Upper lobe of left lung (tissue), 6 donors: ENCODE results near the gene PRSS36. TPM values are rescaled to one million over a fixed set of nuclear protein-coding genes. Genes with fewer than 3 reads are reported as not detected.

ENCODE experiments used
- ATAC-seq, 2 donors: fragments of 200-7000 bp; cut with Tn5 transposase; one replicate each; pipeline ENCODE4 v1.9.1; 2022; ENCODE audit warnings: mild to moderate bottlenecking in 2 of 2, moderate library complexity in 2 of 2; ENCODE audit not compliant: low FRiP score in 2 of 2
- DNase-seq, 2 donors: peaks; one replicate each; pipeline ENCODE4 v3.0.0-alpha.2; 2019 to 2020
- H3K27ac ChIP-seq, 4 donors: fragments of 200-600 bp; sonication (generic); one replicate each; pipeline ENCODE4 v1.5.1; 2016 to 2019
- H3K27me3 ChIP-seq, 4 donors: fragments of 200-600 bp; sonication (generic); one replicate each; pipeline ENCODE4 v1.5.1; 2017 to 2019
- H3K36me3 ChIP-seq, 4 donors: fragments of 200-600 bp; sonication (generic); one replicate each; pipeline ENCODE4 v1.5.1; 2016 to 2019
- H3K4me1 ChIP-seq, 4 donors: fragments of 200-600 bp; sonication (generic); one replicate each; pipeline ENCODE4 v1.5.1; 2018 to 2019
- H3K4me3 ChIP-seq, 4 donors: fragments of 200-600 bp; sonication (generic); one replicate each; pipeline ENCODE4 v1.5.1; 2017 to 2019; ENCODE audit warnings: mild to moderate bottlenecking in 2 of 4, moderate library complexity in 1 of 4
- H3K9me3 ChIP-seq, 4 donors: fragments of 200-600 bp; sonication (generic); one replicate each; pipeline ENCODE4 v1.5.1; 2018 to 2019
- CTCF ChIP-seq, 6 experiments: fragments of 450-650 bp in 4 of 6; fragments of 200-600 bp in 2 of 6; sonication (generic) in 2 of 6; IDR thresholded peaks; one replicate each; pipeline ENCODE4 v1.5.1; 2016 to 2019; ENCODE audit warnings: antibody characterized with exemption in 6 of 6
- EP300 ChIP-seq, 4 donors: sonication (generic); formaldehyde crosslinking; IDR thresholded peaks; one replicate each; pipeline ENCODE4 v1.5.1; 2017; ENCODE audit warnings: antibody characterized with exemption in 4 of 4, control low read depth in 2 of 4
- POLR2A ChIP-seq, 4 donors: fragments of 450-650 bp; IDR thresholded peaks; one replicate each; pipeline ENCODE4 v1.5.1; 2016 to 2017; ENCODE audit warnings: antibody characterized with exemption in 4 of 4, mild to moderate bottlenecking in 2 of 4
- POLR2AphosphoS5 ChIP-seq, 2 donors: sonication (generic); formaldehyde crosslinking; IDR thresholded peaks; one replicate each; pipeline ENCODE4 v1.5.1; 2017; ENCODE audit warnings: antibody characterized with exemption in 2 of 2
- WGBS, 2 donors: methylation state at CpG; one replicate each; pipeline ENCODE4 v1.1.5; 2017 to 2018; 5-methylcytosine and 5-hydroxymethylcytosine counted together
- total RNA-seq, 6 donors: library from RNA; depleted of rRNA in 4 of 6; stranded (reverse); fragments of >200 nt in 4 of 6; gene quantifications; one replicate each; pipeline versions ENCODE4 v1.1.0 to v1.2.1, GENCODE V29; 2016 to 2021
- donor health status: DM: no; HTN: no; CAD: no; lungs with moderate emphysema.
- donor health status: DM: no; HTN: yes; CAD: no; lungs with severe emphysema.

Gene PRSS36
- total RNA-seq, 6 donors from 2014 or later: 1.4 to 61.8 (median 5.6) TPM

GRCh38 chr16:31099860-31100638 lies 49.8 kb downstream of the PRSS36 start:
- DNase-seq: no peak
- Histone ChIP-seq H3K4me3 (no peak overlapping the region), H3K27ac (no peak overlapping the region), H3K36me3 (no peaks in the 10 kb centered on the region), H3K27me3 (no peaks in the 10 kb centered on the region), H3K9me3 (no peaks in the 10 kb centered on the region), H3K4me1 (peaks cover 6 to 10% (median 7%) of the 10 kb centered on the region in 4 donors)
- TF ChIP-seq POLR2A (IDR thresholded peaks at IDR 0.05): no peak
- WGBS, 2 donors: 60 to 81% methylated on average over 4 of the region's 4 CpGs
- ATAC-seq: no peak

GRCh38 chr16:31094424-31095120 lies 55.3 kb downstream of the PRSS36 start, which contains the start of gene VKORC1:
Gene VKORC1 (minus strand): TSS chr16:31094797. CDS start chr16:31094729, 68 bp downstream.
- WGBS, 2 donors: 0% methylated on average over 20 to 61 of the region's 69 CpGs
- Histone ChIP-seq H3K4me3 (peak within 1 kb of the TSS; percentile 45 to 88 (median 77)), H3K9me3 (no peaks in the 10 kb centered on the region), H3K4me1 (peaks cover 13 to 31% (median 20%) of the 10 kb centered on the region in 4 donors), H3K27me3 (no peaks in the 10 kb centered on the region), H3K36me3 (peaks cover 0 to 17% (median 11%) of the 10 kb centered on the region in 4 donors), H3K27ac (peak within 1 kb of the TSS; percentile 80 to 89 (median 84))
- ATAC-seq (peak; percentile 96 to 97), DNase-seq (peak; percentile 96 to 97)
- TF ChIP-seq POLR2AphosphoS5 (IDR thresholded peaks at IDR 0.05) (peak; percentile 53 to 85), EP300 (IDR thresholded peaks at IDR 0.05) (no peak), POLR2A (IDR thresholded peaks at IDR 0.05) (peak in 2 of 4 donors; percentile 56 to 75), CTCF (IDR thresholded peaks at IDR 0.05) (peak in 3 of 6 experiments; percentile 17 to 48 (median 39))

GRCh38 chr16:31094088-31094423 lies 55.8 kb downstream of the PRSS36 start:
- WGBS, 2 donors: 0 to 1% methylated on average over 14 to 19 of the region's 20 CpGs
- Histone ChIP-seq H3K4me3 (peak overlapping the region; percentile 45 to 88 (median 77)), H3K9me3 (no peaks in the 10 kb centered on the region), H3K27me3 (no peaks in the 10 kb centered on the region), H3K4me1 (peaks cover 13 to 31% (median 20%) of the 10 kb centered on the region in 4 donors), H3K36me3 (peaks cover 0 to 22% (median 13%) of the 10 kb centered on the region in 4 donors), H3K27ac (peak overlapping the region; percentile 80 to 89 (median 84))
- no peak for TF ChIP-seq EP300 (IDR thresholded peaks at IDR 0.05)
- TF ChIP-seq POLR2AphosphoS5 (IDR thresholded peaks at IDR 0.05): no peak
- no peak for TF ChIP-seq POLR2A (IDR thresholded peaks at IDR 0.05)
- no peak for TF ChIP-seq CTCF (IDR thresholded peaks at IDR 0.05)
- DNase-seq: no peak
- ATAC-seq: peak in 1 of 2 donors; percentile 28

GRCh38 chr16:31093132-31093703 lies 56.6 kb downstream of the PRSS36 start:
- 55 to 63% methylated on average over 13 to 15 of the region's 17 CpGs for WGBS, 2 donors
- DNase-seq (no peak), ATAC-seq (no peak)
- no peak for TF ChIP-seq EP300 (IDR thresholded peaks at IDR 0.05)
- no peak for TF ChIP-seq POLR2AphosphoS5 (IDR thresholded peaks at IDR 0.05)
- TF ChIP-seq POLR2A (IDR thresholded peaks at IDR 0.05): no peak
- no peak for TF ChIP-seq CTCF (IDR thresholded peaks at IDR 0.05)
- Histone ChIP-seq H3K9me3 (no peaks in the 10 kb centered on the region), H3K4me1 (peaks cover 13 to 31% (median 20%) of the 10 kb centered on the region in 4 donors), H3K4me3 (peak overlapping the region in 3 of 4 donors; percentile 67 to 88 (median 87)), H3K27me3 (no peaks in the 10 kb centered on the region), H3K27ac (no peak overlapping the region), H3K36me3 (peaks cover 0 to 23% (median 13%) of the 10 kb centered on the region in 4 donors)

GRCh38 chr16:31092330-31092729 lies 57.5 kb downstream of the PRSS36 start:
- Histone ChIP-seq H3K27me3 (no peaks in the 10 kb centered on the region), H3K4me1 (peaks cover 13 to 31% (median 20%) of the 10 kb centered on the region in 4 donors), H3K4me3 (no peak overlapping the region), H3K9me3 (no peaks in the 10 kb centered on the region), H3K36me3 (peaks cover 0 to 30% (median 14%) of the 10 kb centered on the region in 4 donors), H3K27ac (no peak overlapping the region)
- no peak for DNase-seq
- no peak for ATAC-seq
- TF ChIP-seq POLR2A (IDR thresholded peaks at IDR 0.05) (no peak), EP300 (IDR thresholded peaks at IDR 0.05) (no peak), POLR2AphosphoS5 (IDR thresholded peaks at IDR 0.05) (no peak), CTCF (IDR thresholded peaks at IDR 0.05) (no peak)
- 90 to 93% methylated on average over 5 of the region's 5 CpGs for WGBS, 2 donors
